Neural progenitor cell (in vitro differentiated cells): ENCODE results near the gene PLA2G2F.

Source experiments
- EZH2 ChIP-seq: fragments of 200-600 bp; sonication (generic); IDR thresholded peaks from 2 replicates; pipeline ENCODE4 v1.6.1; 2017; ENCODE audit warnings: antibody characterized with exemption, mild to moderate bottlenecking, moderate library complexity
- EZH2phosphoT487 ChIP-seq: fragments of 200-600 bp; sonication (generic); IDR thresholded peaks from 2 replicates; pipeline ENCODE4 v1.6.1; 2017; ENCODE audit warnings: antibody characterized with exemption
- TF ChIP-seq, protein P1 (sequence below): fragments of 200-600 bp; sonication (generic); IDR thresholded peaks from 2 replicates; pipeline ENCODE4 v1.5.1; 2017; ENCODE audit warnings: antibody characterized with exemption, mild to moderate bottlenecking

DNA sequence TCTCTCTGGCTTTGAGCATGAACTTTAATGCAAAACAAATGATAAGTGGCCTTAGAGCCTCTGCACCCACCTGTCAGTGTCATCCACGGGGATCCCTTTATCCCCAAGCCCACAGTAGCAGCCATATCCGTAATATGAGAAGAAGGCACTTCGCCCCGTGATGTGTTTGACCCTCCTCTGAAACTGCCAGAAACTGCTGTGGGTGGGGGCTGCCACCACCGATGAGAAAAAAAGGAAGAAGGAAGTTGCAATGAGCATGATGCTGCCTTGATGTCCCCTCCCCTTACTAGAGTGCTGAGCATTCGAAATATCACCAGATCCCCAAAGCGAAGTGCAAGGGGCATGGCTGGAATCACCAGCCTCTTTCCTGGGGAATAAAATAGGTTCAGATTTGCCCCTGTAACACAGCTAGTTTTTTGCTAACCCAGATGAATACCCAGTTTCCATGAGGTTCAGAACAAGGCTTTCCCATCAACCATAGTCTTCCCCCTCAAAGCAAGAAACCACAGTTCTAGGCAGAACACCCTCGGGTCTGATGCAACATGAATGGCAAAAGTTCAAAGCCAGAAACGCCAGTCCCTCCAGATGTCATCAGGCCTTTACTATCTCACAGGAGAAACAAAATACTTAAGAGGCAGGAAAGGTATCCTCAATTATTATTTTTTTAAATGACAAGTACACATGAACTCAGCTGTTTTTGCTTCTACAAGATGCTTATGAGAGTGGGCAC is 36.0 kb downstream of the PLA2G2F start:
- TF ChIP-seq, protein P1, sequence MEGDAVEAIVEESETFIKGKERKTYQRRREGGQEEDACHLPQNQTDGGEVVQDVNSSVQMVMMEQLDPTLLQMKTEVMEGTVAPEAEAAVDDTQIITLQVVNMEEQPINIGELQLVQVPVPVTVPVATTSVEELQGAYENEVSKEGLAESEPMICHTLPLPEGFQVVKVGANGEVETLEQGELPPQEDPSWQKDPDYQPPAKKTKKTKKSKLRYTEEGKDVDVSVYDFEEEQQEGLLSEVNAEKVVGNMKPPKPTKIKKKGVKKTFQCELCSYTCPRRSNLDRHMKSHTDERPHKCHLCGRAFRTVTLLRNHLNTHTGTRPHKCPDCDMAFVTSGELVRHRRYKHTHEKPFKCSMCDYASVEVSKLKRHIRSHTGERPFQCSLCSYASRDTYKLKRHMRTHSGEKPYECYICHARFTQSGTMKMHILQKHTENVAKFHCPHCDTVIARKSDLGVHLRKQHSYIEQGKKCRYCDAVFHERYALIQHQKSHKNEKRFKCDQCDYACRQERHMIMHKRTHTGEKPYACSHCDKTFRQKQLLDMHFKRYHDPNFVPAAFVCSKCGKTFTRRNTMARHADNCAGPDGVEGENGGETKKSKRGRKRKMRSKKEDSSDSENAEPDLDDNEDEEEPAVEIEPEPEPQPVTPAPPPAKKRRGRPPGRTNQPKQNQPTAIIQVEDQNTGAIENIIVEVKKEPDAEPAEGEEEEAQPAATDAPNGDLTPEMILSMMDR: no peak
- TF ChIP-seq EZH2: no peak
- TF ChIP-seq EZH2phosphoT487: no peak
